Mesendoderm (in vitro differentiated cells): ENCODE results near the gene TAS2R41.

Experiments
- DNase-seq: peaks from one replicate; pipeline ENCODE4 v3.0.0; 2013
- H2AK5ac ChIP-seq: 2 replicates; pipeline ENCODE4 v1.6.1; 2013; ENCODE audit warnings: low read length, inconsistent platforms
- H2BK120ac ChIP-seq: 2 replicates; pipeline ENCODE4 v1.6.1; 2013; ENCODE audit warnings: low read depth, mild to moderate bottlenecking, low read length, moderate library complexity, mixed read lengths
- H2BK15ac ChIP-seq: replicated peaks from 2 replicates; pipeline ENCODE4 v1.6.1; 2013; ENCODE audit warnings: low read depth, mild to moderate bottlenecking, moderate library complexity
- H2BK5ac ChIP-seq: 2 replicates; pipeline ENCODE4 v1.6.1; 2013; ENCODE audit warnings: low read length, inconsistent platforms
- H3K18ac ChIP-seq: 2 replicates; pipeline ENCODE4 v1.6.1; 2013; ENCODE audit warnings: mild to moderate bottlenecking, low read length, mixed read lengths
- H3K23ac ChIP-seq: one replicate; pipeline ENCODE4 v1.6.1; 2013; ENCODE audit warnings: low read length
- H3K27ac ChIP-seq: 2 replicates; pipeline ENCODE4 v1.5.1; 2013; ENCODE audit warnings: low read depth, mild to moderate bottlenecking, inconsistent platforms, low read length, moderate library complexity
- H3K27me3 ChIP-seq: 2 replicates; pipeline ENCODE4 v1.6.1; 2013; ENCODE audit warnings: low read length, control low read depth, mild to moderate bottlenecking, inconsistent platforms; ENCODE audit not compliant: insufficient read depth, poor library complexity
- H3K36me3 ChIP-seq: 2 replicates; pipeline ENCODE4 v1.6.1; 2013; ENCODE audit warnings: low read length, inconsistent platforms; ENCODE audit not compliant: control insufficient read depth, insufficient read depth
- H3K4ac ChIP-seq: one replicate; pipeline ENCODE4 v1.6.1; 2013; ENCODE audit warnings: low read depth, mild to moderate bottlenecking, low read length, moderate library complexity
- H3K4me1 ChIP-seq: 2 replicates; pipeline ENCODE4 v1.6.1; 2013; ENCODE audit warnings: low read depth, low read length, inconsistent platforms; ENCODE audit not compliant: control insufficient read depth
- H3K4me2 ChIP-seq: 2 replicates; pipeline ENCODE4 v1.6.1; 2013; ENCODE audit warnings: low read length
- H3K4me3 ChIP-seq: 2 replicates; pipeline ENCODE4 v1.5.1; 2013; ENCODE audit warnings: mild to moderate bottlenecking, low read length
- H3K56ac ChIP-seq: one replicate; pipeline ENCODE4 v1.6.1; 2013; ENCODE audit warnings: low read length
- H3K79me1 ChIP-seq: 2 replicates; pipeline ENCODE4 v1.6.1; 2013; ENCODE audit warnings: low read length, inconsistent platforms
- H3K79me2 ChIP-seq: 2 replicates; pipeline ENCODE4 v1.6.1; 2013; ENCODE audit warnings: mild to moderate bottlenecking, low read length; ENCODE audit not compliant: control insufficient read depth, insufficient read depth
- H3K9ac ChIP-seq: 2 replicates; pipeline ENCODE4 v1.6.1; 2013; ENCODE audit warnings: low read length, inconsistent platforms
- H4K5ac ChIP-seq: one replicate; pipeline ENCODE4 v1.6.1; 2013; ENCODE audit warnings: low read length
- H4K8ac ChIP-seq: one replicate; pipeline ENCODE4 v1.6.1; 2013; ENCODE audit warnings: low read depth, mild to moderate bottlenecking, control low read depth, low read length, moderate library complexity
- WGBS: extraction: QIAGEN DNeasy Blood & Tissue Kit; methylation state at CpG from one replicate; pipeline ENCODE4 v1.1.7; 2013; ENCODE audit warnings: low lambda C conversion rate, missing lambda C conversion rate; ENCODE audit not compliant: insufficient coverage; ENCODE audit errors: extremely low coverage; 5-methylcytosine and 5-hydroxymethylcytosine counted together

TAS2R41 gene

DNA sequence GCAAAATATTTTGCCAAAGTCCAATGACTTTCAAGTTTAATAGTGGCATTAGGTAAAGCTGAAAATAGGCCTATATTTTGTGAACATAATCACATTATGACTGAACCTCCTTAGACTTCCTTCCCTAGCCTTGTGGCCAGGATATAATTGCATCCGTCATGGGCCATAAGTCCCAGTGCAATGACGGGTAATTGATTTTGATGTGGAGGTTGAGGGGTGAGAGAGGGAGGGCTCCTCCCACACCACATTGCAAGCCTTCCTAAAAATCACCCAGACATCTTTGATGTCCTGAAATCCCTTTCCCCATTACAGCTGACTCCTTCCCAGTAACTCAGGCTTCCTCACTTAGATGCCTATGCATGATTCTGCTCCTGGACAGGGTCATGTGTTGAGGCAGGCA is 25.6 kb downstream of the TAS2R41 start:
- no peak overlapping the region for H2BK5ac ChIP-seq
- no peak overlapping the region for H3K4ac ChIP-seq
- WGBS: no CpG with 5 or more reads among the region's 2 CpGs
- no peak overlapping the region for H3K4me3 ChIP-seq
- DNase-seq: no peak
- H3K4me1 ChIP-seq: no peaks in the 10 kb centered on the region
- H3K36me3 ChIP-seq: no peaks in the 10 kb centered on the region
- no peak overlapping the region for H3K23ac ChIP-seq
- H3K27ac ChIP-seq: no peak overlapping the region
- H2BK15ac ChIP-seq: no peak overlapping the region
- no peak overlapping the region for H3K56ac ChIP-seq
- H3K18ac ChIP-seq: no peak overlapping the region
- no peaks in the 10 kb centered on the region for H3K27me3 ChIP-seq
- no peak overlapping the region for H3K4me2 ChIP-seq
- no peaks in the 10 kb centered on the region for H3K79me2 ChIP-seq
- no peak overlapping the region for H4K8ac ChIP-seq
- H2BK120ac ChIP-seq: no peak overlapping the region
- no peak overlapping the region for H4K5ac ChIP-seq
- H3K79me1 ChIP-seq: no peaks in the 10 kb centered on the region
- H2AK5ac ChIP-seq: no peak overlapping the region
- H3K9ac ChIP-seq: no peak overlapping the region

DNA sequence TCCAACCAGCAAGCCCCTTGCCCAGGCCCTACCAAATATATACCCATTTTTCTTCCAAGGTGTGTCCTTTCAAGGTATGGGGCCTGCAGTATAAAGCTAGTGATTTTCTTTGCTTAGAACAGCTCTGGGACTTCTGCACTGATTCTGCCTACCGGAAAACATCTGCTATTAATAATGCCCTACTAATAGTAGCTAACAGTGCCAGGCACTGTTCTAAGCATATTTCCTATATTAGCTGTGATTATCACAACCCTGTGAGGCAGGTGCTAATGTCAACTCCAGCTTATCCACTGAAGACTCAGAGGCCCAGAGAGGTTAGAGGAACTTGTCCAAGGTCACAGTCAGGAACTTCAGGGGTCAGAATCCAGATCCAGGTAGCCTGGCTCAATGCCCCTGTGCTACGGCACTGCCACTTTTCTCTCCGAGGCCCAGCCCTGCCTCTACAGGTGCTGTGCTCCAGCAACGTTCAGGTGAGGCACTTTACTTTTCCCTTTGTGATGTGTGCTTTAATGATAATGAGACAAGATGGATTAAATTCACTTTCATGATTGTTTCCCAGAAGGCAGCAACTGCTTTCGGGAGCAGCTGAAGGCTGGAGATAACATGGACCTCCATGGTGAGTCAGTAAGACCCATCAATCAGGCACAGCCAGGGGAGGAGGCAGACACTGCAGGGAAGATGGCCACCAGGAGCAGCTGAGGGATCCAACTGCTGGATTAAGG is 26.7 kb downstream of the TAS2R41 start:
- H4K8ac ChIP-seq: no peak overlapping the region
- H3K9ac ChIP-seq: no peak overlapping the region
- no peaks in the 10 kb centered on the region for H3K36me3 ChIP-seq
- no peaks in the 10 kb centered on the region for H3K79me2 ChIP-seq
- H3K23ac ChIP-seq: no peak overlapping the region
- no peak overlapping the region for H3K4ac ChIP-seq
- H3K4me1 ChIP-seq: no peaks in the 10 kb centered on the region
- H4K5ac ChIP-seq: no peak overlapping the region
- H2BK120ac ChIP-seq: no peak overlapping the region
- H2BK5ac ChIP-seq: no peak overlapping the region
- no peak overlapping the region for H3K27ac ChIP-seq
- H3K56ac ChIP-seq: no peak overlapping the region
- H3K79me1 ChIP-seq: no peaks in the 10 kb centered on the region
- WGBS: no CpG with 5 or more reads among the region's 5 CpGs
- H2BK15ac ChIP-seq: no peak overlapping the region
- peak; percentile 32 for DNase-seq
- H3K4me2 ChIP-seq: no peak overlapping the region
- no peak overlapping the region for H3K18ac ChIP-seq
- H3K27me3 ChIP-seq: no peaks in the 10 kb centered on the region
- no peak overlapping the region for H2AK5ac ChIP-seq
- H3K4me3 ChIP-seq: no peak overlapping the region

DNA sequence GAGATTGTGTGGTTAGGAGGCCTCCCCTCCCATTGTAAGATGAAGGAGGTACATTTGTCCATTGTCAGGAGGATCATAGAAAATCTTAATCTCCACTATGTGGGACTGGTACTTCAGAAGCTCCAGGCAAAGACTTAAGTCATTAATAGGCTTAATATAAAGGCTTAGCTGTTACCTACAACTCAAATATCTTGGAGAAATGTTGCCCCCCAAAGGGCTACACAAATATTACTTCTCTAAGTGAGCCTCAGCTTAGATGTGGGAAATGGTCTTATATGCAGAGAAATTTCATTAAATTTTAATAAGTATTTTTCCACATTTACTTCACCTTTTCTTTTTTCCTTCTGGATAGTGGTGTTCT is 27.2 kb downstream of the TAS2R41 start:
- Histone ChIP-seq H3K79me1 (no peaks in the 10 kb centered on the region), H4K8ac (no peak overlapping the region), H3K4me2 (no peak overlapping the region), H3K56ac (no peak overlapping the region), H3K4me1 (no peaks in the 10 kb centered on the region), H3K27me3 (no peaks in the 10 kb centered on the region), H2AK5ac (no peak overlapping the region), H2BK15ac (no peak overlapping the region), H3K4ac (no peak overlapping the region), H2BK120ac (no peak overlapping the region), H3K9ac (no peak overlapping the region), H3K79me2 (no peaks in the 10 kb centered on the region), H2BK5ac (no peak overlapping the region), H3K27ac (no peak overlapping the region), H4K5ac (no peak overlapping the region), H3K36me3 (no peaks in the 10 kb centered on the region), H3K23ac (no peak overlapping the region), H3K4me3 (no peak overlapping the region), H3K18ac (no peak overlapping the region)
- no peak for DNase-seq

DNA sequence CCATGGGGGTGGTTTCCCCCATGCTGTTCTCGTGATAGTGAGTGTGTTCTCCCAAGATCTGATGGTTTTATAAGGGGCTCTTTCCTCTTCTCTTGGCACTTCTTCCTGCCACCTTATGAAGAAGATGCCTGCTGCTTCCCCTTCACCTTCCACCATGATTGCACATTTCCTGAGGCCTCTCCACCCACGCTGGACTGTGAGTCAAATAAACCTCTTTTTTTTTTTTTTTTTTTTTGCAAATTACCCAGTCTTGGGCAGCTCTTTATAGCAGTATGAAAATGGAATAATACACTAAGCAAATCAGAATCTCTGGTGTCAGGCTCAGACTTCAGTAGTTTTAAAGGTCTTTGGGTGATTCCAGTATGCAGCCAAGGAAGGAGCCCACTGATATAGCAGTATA is 28.2 kb downstream of the TAS2R41 start:
- no peak overlapping the region for H2BK5ac ChIP-seq

DNA sequence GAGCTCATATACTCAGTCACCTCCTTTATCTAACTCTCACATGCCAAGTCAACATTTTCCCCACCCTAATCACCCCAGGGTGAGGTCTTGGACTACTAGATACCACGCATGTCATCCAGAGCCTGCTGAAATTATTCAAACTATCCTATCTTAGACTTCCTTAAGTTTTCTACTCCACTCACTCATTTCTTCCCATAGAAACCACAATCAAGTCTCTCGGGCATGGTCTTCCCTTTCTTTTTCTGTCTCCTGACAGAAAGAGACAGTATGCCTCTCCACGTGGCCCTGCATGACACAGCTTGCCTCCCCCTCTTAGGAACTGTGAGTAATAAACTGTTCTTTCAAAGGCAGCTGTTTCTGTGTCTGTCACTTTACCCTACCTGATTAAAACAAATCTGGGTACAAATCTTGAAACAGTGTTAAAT is 29.4 kb downstream of the TAS2R41 start:
- Histone ChIP-seq H3K4me2 (no peak overlapping the region), H3K23ac (no peak overlapping the region), H3K56ac (no peak overlapping the region), H3K18ac (no peak overlapping the region), H3K27ac (no peak overlapping the region), H3K79me2 (no peaks in the 10 kb centered on the region), H3K4me3 (no peak overlapping the region), H3K9ac (no peak overlapping the region), H3K79me1 (no peaks in the 10 kb centered on the region), H3K4me1 (no peaks in the 10 kb centered on the region), H3K36me3 (no peaks in the 10 kb centered on the region), H2BK120ac (no peak overlapping the region), H2AK5ac (no peak overlapping the region), H4K8ac (no peak overlapping the region), H3K27me3 (no peaks in the 10 kb centered on the region), H4K5ac (no peak overlapping the region), H3K4ac (no peak overlapping the region), H2BK5ac (no peak overlapping the region), H2BK15ac (no peak overlapping the region)
- DNase-seq: no peak
- WGBS: no CpG with 5 or more reads among the region's 3 CpGs

More for the DNA sequence above, 28.2 kb downstream of the TAS2R41 start:
- H3K18ac ChIP-seq: no peak overlapping the region
- no peak overlapping the region for H4K8ac ChIP-seq
- H3K23ac ChIP-seq: no peak overlapping the region
- H2BK15ac ChIP-seq: no peak overlapping the region
- no peak overlapping the region for H4K5ac ChIP-seq
- H3K27me3 ChIP-seq: no peaks in the 10 kb centered on the region
- DNase-seq: no peak
- H3K56ac ChIP-seq: no peak overlapping the region
- WGBS: no CpG with 5 or more reads among the region's 2 CpGs
- no peaks in the 10 kb centered on the region for H3K4me1 ChIP-seq
- H3K79me2 ChIP-seq: no peaks in the 10 kb centered on the region
- H3K4me3 ChIP-seq: no peak overlapping the region
- no peak overlapping the region for H2BK120ac ChIP-seq
- H3K4me2 ChIP-seq: no peak overlapping the region
- H3K36me3 ChIP-seq: no peaks in the 10 kb centered on the region
- no peak overlapping the region for H3K27ac ChIP-seq
- H3K4ac ChIP-seq: no peak overlapping the region
- no peaks in the 10 kb centered on the region for H3K79me1 ChIP-seq
- no peak overlapping the region for H3K9ac ChIP-seq
- no peak overlapping the region for H2AK5ac ChIP-seq

DNA sequence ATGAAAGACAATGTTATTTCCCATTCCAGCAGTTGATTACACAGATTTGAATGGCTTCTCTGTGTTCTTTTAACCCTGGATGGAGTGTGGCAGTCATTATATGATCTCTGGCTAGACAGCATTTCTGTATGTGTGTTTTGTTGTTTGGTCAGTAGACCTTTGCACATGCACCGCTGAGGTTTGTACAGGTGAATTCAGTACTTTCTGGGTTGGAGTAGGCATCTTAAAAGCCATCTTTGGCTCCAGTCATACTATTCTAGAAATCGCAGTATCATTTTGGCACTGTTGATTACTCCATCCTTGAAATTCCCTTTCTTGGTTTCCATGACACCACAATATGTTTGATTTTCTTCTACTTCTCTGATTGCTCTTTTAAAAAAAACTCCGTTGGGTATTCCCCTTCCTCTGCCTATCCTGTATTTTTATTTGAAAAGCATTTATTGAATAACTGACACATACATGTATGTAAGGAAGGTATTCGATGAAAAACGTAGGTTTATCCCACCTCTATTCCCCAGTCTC is 29.9 kb downstream of the TAS2R41 start:
- Histone ChIP-seq H3K79me2 (no peaks in the 10 kb centered on the region), H3K56ac (no peak overlapping the region), H2BK5ac (no peak overlapping the region), H3K36me3 (no peaks in the 10 kb centered on the region), H3K4ac (no peak overlapping the region), H3K4me2 (no peak overlapping the region), H2AK5ac (no peak overlapping the region), H3K18ac (no peak overlapping the region), H3K27me3 (no peaks in the 10 kb centered on the region), H3K23ac (no peak overlapping the region), H2BK15ac (no peak overlapping the region), H2BK120ac (no peak overlapping the region), H3K27ac (no peak overlapping the region), H3K9ac (no peak overlapping the region), H4K5ac (no peak overlapping the region), H3K4me3 (no peak overlapping the region), H3K79me1 (no peaks in the 10 kb centered on the region), H3K4me1 (no peaks in the 10 kb centered on the region), H4K8ac (no peak overlapping the region)
- WGBS: no CpG with 5 or more reads among the region's 5 CpGs
- DNase-seq: no peak
